Adrenal gland (tissue), 5 donors: ENCODE measurements around the gene POLDIP3.
A peak's percentile ranks its signal among the peaks of the same experiment; 100 is the strongest.

Source experiments
- CTCF ChIP-seq, 6 experiments: fragments of 450-650 bp in 4 of 6; fragments of 200-600 bp in 2 of 6; sonication (generic) in 1 of 6; IDR thresholded peaks; 1 replicate in 5 of 6; 2 replicates in 1 of 6; pipeline versions ENCODE4 v1.5.1 to v1.8.0; 2016 to 2021; ENCODE audit warnings: antibody characterized with exemption in 6 of 6, mild to moderate bottlenecking in 2 of 6, moderate library complexity in 1 of 6
- POLR2A ChIP-seq, 2 donors: fragments of 450-650 bp; IDR thresholded peaks; one replicate each; pipeline ENCODE4 v1.6.1; 2017; ENCODE audit warnings: antibody characterized with exemption in 2 of 2, mild to moderate bottlenecking in 2 of 2, moderate library complexity in 1 of 2
- donor health status: DM: no; HTN: no; CAD: no.

GRCh38 chr22:42610186-42610585 is 4.5 kb downstream of the POLDIP3 start:
- TF ChIP-seq POLR2A (IDR thresholded peaks at IDR 0.05) = peak in 1 of 2 donors; percentile 8
- TF ChIP-seq CTCF (IDR thresholded peaks at IDR 0.05) = no peak
